HCT116 (cell line): ENCODE measurements around the gene RBPJ.

Experiments
- CEBPB ChIP-seq: IDR thresholded peaks from 2 replicates; pipeline ENCODE4 v1.6.1; 2012; ENCODE audit warnings: low read depth
- CTCF ChIP-seq, 3 experiments: fragments of 200-600 bp in 1 of 3; sonication (generic) in 1 of 3; IDR thresholded peaks in 2 of 3; conservative IDR thresholded peaks in 1 of 3; 2 replicates each; pipeline ENCODE4 v1.5.1; 2012 to 2017; ENCODE audit warnings: low read depth in 2 of 3, low read length in 2 of 3, antibody characterized with exemption in 1 of 3, borderline replicate concordance in 1 of 3, control low read depth in 1 of 3, mild to moderate bottlenecking in 1 of 3, mixed read lengths in 1 of 3, mixed run types in 1 of 3, moderate library complexity in 1 of 3; ENCODE audit not compliant: insufficient read depth in 1 of 3
- EZH2 ChIP-seq: fragments of 200-600 bp; sonication (generic); IDR thresholded peaks from 2 replicates; pipeline ENCODE4 v1.6.1; 2017; ENCODE audit warnings: antibody characterized with exemption, mixed run types
- POLR2A ChIP-seq: IDR thresholded peaks from 2 replicates; pipeline ENCODE4 v1.7.0; 2011; ENCODE audit warnings: borderline replicate concordance; ENCODE audit not compliant: insufficient read depth, insufficient read length; ENCODE audit errors: extremely low read depth
- POLR2AphosphoS5 ChIP-seq: IDR thresholded peaks from 2 replicates; pipeline ENCODE4 v1.6.1; 2011; ENCODE audit warnings: mild to moderate bottlenecking, low read depth, low read length, moderate library complexity
- RAD21 ChIP-seq: IDR thresholded peaks from 2 replicates; pipeline ENCODE4 v1.6.1; 2012; ENCODE audit warnings: low read depth, mild to moderate bottlenecking
- REST ChIP-seq: IDR thresholded peaks from 2 replicates; pipeline ENCODE4 v1.6.1; 2012; ENCODE audit warnings: low read depth
- SIN3A ChIP-seq: IDR thresholded peaks from 2 replicates; pipeline ENCODE4 v1.6.1; 2012; ENCODE audit warnings: low read depth
- SP1 ChIP-seq: IDR thresholded peaks from 2 replicates; pipeline ENCODE4 v1.6.1; 2012; ENCODE audit warnings: low read depth
- SRF ChIP-seq: IDR thresholded peaks from 2 replicates; pipeline ENCODE4 v1.6.1; 2012; ENCODE audit warnings: low read depth

- TF ChIP-seq EZH2: no peak
- no peak for TF ChIP-seq CTCF (IDR thresholded peaks at IDR 0.05 in 2 of 3, conservative IDR thresholded peaks at IDR 0.05 in 1 of 3; ENCODE audit: borderline replicate concordance in 1 of 3, insufficient read depth in 1 of 3, low read depth in 2 of 3, low read length in 2 of 3)
- no peak for TF ChIP-seq POLR2AphosphoS5
- no peak for TF ChIP-seq RAD21
- no peak for TF ChIP-seq REST
- TF ChIP-seq SIN3A: no peak
- TF ChIP-seq POLR2A: no peak
- TF ChIP-seq SP1: no peak
- no peak for TF ChIP-seq SRF
- TF ChIP-seq CEBPB: no peak
Measured at GRCh38 chr4:26434030-26434639, 113.3 kb downstream of the RBPJ start.
